GM21619 (cell line): ENCODE results near the gene GFI1.
"Not testable (repeated sequence)": the region's sequence is repeated elsewhere in the genome, so short reads cannot be mapped to it uniquely, and the experiment has no call there.

Source experiments
- ATAC-seq: cut with Tn5 transposase; IDR thresholded peaks from one replicate; pipeline ENCODE4 v1.9.1; 2021; ENCODE audit not compliant: unreplicated experiment

Gene GFI1

DNA sequence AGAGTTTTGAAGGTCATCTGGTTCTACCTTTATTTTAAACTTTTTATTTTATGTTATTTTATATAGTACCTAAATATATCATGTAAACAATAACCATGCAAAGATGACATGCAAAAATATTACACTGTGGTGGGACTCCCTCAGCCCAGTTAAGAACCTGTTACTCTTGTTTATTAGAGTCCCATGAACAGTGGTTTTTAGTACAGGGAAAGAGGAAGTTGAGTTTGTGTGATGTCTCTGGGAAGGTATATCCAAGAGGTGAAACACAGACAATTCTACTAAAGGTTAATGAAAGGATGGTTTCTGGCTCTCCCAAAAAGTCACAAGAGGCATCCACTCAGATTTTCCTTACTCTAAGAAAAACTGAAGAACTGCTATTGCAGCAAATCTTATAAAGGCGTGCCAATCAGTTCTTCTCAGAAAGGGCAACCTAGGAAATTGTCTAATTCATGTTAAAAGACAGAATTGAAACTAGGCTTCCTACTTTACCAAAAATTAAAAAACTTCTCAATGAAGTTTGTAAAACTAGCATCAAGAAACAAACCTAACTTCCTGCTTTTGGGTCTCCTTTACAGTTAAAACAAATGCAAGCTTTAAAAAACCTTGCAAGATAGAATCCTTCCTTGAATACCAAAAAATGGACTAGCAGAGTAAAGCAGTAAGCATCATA is 19.9 kb downstream of the GFI1 start:
- no peak for ATAC-seq

- no peak for ATAC-seq
These were observed 21.5 kb downstream of the GFI1 start for GRCh38 chr1:92465256-92465647.

GRCh38 chr1:92464588-92465255 is 22.0 kb downstream of the GFI1 start:
- no peak for ATAC-seq

DNA sequence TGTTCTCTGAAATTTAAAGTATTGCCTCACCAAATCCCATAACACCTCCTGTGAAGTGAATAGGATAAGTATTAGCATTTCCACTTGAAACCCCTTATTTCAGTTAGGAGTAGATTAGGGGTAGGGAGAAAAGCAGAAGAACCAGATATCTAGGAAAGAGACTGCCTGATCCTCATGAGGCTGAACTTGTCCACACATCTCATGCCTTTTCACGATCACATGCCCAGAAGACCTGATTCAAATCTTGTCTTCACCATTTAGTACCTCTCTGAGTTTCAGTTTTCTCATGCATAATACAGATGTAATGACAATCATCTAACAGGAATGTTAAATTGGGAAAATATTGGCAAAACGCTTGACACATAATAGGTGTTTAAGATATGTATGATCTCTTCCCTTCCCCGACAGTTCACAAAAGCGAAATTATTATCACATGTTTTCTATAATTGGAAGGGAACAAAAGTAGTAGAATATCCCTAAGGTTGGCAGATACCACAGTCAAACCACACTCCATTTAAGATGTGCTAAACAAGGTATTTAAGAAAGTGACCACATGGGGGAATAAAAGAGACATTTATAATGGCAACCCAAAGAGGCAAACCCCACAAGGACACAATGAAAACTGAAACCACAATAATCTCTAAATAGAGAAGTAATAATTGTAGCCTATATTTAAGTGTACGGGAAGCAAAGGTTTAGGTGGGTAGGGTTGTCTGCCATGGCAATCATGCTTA is 25.2 kb downstream of the GFI1 start:
- peak; percentile 72 for ATAC-seq

DNA sequence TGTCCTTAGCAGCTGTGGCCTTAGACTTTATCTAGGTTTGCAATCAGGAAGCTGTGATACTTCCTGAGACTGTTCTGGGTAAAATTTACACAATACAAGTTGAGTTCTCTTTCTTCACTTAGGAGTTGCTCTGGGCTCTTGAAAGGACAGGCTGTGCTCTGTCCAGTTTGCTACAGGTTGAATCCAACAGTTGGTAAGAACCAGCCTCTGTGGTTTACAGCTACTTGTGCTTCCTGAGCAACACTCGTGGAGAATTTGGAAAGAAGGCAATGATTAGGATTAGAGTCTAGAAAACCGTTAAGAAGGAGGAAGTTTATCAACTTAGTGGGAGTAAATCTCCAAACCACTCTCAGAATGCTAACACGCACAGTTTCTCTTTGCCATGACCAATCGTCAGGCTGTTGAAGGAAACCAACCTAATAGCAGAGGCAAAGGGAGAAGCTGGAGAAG is 26.8 kb downstream of the GFI1 start:
- no peak for ATAC-seq

- ATAC-seq, result no peak
These were observed 28.6 kb downstream of the GFI1 start for GRCh38 chr1:92458146-92458545.

- no peak for ATAC-seq
These were observed 38.7 kb downstream of the GFI1 start for GRCh38 chr1:92447976-92448375.

GRCh38 chr1:92447033-92447681 is 39.6 kb downstream of the GFI1 start:
- ATAC-seq, result no peak

GRCh38 chr1:92446546-92446945 is 40.2 kb downstream of the GFI1 start:
- no peak for ATAC-seq

DNA sequence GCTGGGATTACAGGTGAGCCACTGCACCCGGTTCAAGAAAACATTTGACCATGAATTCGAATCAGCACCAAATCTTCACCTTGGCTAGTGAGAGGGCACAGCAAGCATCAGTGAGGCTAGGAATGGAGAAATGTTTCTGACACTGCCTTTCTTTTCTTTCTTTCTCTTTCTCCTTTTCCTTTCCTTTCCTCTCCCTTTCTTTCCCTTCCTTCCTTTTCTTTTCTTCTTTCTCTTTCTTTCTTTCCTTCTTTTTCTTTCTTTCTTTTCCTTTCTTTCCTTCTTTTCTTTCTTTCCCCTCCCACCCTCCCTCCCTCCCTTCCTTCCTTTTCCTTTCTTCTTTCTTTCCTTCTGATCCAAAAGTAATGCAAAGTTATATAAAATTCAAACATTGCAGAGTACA is 40.9 kb downstream of the GFI1 start:
- no peak for ATAC-seq

DNA sequence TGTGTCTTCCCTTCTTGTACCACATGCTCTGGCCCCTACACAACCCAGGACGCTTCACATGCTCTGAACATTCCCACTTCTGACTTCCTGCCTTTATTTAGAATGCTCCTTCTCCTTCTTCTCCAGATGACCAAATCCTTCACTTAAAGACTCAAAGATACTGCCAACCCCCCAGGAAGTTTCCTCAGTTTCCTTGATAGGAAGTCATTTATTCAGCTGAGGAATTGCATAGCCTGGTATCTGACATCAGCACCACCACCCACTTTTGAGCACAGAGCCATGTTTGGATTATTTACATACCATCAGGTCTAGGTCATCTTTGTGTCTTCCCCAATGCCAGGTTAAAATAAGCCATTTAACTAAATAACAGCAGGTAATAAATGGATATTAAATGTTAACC is 42.4 kb downstream of the GFI1 start:
- no peak for ATAC-seq

- no peak for ATAC-seq
These were observed 42.8 kb downstream of the GFI1 start for GRCh38 chr1:92443893-92444292.

GRCh38 chr1:92442351-92442750 is 44.4 kb downstream of the GFI1 start:
- ATAC-seq, result no peak

- ATAC-seq, result no peak
These were observed 44.9 kb downstream of the GFI1 start for GRCh38 chr1:92441697-92442342.

DNA sequence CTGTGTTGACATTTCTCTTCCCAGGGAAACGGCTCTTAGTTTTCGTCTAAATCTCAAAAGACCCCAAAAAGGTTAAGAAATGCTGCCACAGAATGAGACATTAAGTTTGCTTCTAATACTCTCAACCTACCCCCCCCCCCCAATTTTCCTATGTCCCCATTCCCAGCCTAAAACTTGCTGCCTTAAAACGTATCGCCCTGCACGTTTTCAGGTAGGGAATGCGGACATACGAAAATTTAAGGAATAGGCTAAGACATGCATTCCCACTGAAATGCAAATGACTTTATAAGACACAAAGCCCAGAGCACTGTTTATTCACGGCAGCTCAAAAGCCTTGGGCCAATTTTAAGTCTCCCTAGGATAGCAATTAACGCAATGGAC is 45.4 kb downstream of the GFI1 start:
- no peak for ATAC-seq

GRCh38 chr1:92439291-92439690 is 47.4 kb downstream of the GFI1 start:
- no peak for ATAC-seq

GRCh38 chr1:92434572-92434971 is 52.2 kb downstream of the GFI1 start:
- ATAC-seq, result not testable (repeated sequence)

GRCh38 chr1:92430030-92430429 is 56.7 kb downstream of the GFI1 start:
- no peak for ATAC-seq

DNA sequence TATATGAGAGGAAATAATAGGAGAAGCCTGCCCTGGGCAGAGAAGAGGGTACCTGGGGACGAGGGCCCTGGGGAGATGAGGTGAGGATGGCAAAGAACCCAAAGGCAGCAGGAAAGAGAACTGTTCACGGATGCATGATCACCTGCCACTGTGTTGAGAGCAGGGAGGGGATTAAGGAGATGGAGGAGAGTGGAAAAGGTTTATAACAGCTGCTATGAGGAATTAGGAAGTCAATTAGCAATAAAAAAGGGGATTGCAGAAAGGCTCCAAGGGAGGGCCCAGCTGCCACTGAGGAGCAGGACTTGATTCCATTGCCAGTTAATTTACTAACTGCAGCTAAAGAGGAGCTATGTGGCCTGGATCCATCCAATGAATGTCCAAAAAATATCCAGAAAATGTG is 61.1 kb downstream of the GFI1 start:
- ATAC-seq, result no peak
